Measurements from ENCODE around the gene USH2A.

- no peak for TF ChIP-seq CTCF (IDR thresholded peaks at IDR 0.05)
- TF ChIP-seq POLR2A (IDR thresholded peaks at IDR 0.05) = no peak
Measured at GRCh38 chr1:215971793-215972441, 451.3 kb downstream of the USH2A start.

Measured in breast epithelium (tissue), 3 donors.